Measurements from ENCODE around the gene MTERF2. TPM values are rescaled to one million over a fixed set of nuclear protein-coding genes. Genes with fewer than 3 reads are reported as not detected.

Gene MTERF2, protein sequence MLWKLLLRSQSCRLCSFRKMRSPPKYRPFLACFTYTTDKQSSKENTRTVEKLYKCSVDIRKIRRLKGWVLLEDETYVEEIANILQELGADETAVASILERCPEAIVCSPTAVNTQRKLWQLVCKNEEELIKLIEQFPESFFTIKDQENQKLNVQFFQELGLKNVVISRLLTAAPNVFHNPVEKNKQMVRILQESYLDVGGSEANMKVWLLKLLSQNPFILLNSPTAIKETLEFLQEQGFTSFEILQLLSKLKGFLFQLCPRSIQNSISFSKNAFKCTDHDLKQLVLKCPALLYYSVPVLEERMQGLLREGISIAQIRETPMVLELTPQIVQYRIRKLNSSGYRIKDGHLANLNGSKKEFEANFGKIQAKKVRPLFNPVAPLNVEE
- total RNA-seq: 10 to 100 TPM in 1 of 2 donors, 1 to 10 TPM in 1; 9.3 to 11.6 TPM

DNA sequence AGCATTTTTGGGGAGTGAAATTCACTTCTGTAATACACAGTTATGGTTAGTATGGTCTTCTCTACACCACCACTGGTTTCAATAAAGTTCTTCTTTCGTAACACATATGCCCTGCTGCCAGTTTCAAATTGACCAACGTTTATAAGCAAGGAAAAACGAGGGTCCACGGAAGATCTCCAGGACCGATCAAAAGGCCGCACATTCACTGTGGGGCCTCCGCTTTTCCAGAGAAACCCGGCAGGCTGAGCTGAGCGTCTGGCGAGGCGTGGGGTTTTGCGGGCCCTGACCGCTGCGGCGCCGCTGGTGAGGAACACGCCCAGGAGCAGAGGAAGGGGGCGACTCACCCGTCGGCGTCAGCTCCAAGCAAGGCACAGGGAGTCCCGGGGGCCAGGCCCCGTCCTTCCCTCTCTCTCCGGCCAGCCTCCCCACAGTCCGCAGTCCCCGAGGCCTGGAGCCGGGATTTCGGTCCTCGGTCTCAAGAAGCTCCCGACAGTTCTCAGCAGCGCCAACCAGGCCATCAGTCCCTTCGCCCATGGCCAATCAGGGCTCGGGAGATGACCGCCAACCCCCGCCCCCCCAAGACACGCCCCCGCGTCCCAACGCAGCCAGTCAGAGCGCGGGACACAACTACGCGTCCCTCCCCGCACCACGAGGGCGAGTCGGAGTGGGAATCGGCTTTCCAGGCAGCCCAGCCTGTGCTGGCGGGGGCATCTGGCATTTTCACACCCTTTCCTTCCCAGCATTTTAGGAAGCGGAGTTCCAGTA, at the start of gene MTERF2:
MTERF2 (minus strand) TSS at position 522 of the 765 bp plus-strand sequence. CDS start 8,432 bp downstream, outside the sequence.
- DNase-seq: peak; percentile 93
- Histone ChIP-seq H3K4me1 (peaks cover 7% of the 10 kb centered on the region), H3K4me3 (peak within 1 kb of the TSS; percentile 66), H3K27me3 (no peaks in the 10 kb centered on the region), H3K9ac (ENCODE audit: low read depth in 2 of 2, low read length in 2 of 2) (peak within 1 kb of the TSS; percentile 86 to 89), H3K27ac (peak within 1 kb of the TSS; percentile 72), H3K9me3 (no peaks in the 10 kb centered on the region), H3K36me3 (no peaks in the 10 kb centered on the region)
- intact Hi-C loops (cut with DNase I): no loop called here
- TF ChIP-seq, protein P1, sequence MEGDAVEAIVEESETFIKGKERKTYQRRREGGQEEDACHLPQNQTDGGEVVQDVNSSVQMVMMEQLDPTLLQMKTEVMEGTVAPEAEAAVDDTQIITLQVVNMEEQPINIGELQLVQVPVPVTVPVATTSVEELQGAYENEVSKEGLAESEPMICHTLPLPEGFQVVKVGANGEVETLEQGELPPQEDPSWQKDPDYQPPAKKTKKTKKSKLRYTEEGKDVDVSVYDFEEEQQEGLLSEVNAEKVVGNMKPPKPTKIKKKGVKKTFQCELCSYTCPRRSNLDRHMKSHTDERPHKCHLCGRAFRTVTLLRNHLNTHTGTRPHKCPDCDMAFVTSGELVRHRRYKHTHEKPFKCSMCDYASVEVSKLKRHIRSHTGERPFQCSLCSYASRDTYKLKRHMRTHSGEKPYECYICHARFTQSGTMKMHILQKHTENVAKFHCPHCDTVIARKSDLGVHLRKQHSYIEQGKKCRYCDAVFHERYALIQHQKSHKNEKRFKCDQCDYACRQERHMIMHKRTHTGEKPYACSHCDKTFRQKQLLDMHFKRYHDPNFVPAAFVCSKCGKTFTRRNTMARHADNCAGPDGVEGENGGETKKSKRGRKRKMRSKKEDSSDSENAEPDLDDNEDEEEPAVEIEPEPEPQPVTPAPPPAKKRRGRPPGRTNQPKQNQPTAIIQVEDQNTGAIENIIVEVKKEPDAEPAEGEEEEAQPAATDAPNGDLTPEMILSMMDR (IDR thresholded peaks at IDR 0.05): no peak

- Histone ChIP-seq H3K9ac (ENCODE audit: low read depth in 2 of 2, low read length in 2 of 2) (no peak overlapping the region), H3K27ac (no peak overlapping the region), H3K36me3 (no peaks in the 10 kb centered on the region), H3K4me1 (no peaks in the 10 kb centered on the region), H3K27me3 (no peaks in the 10 kb centered on the region), H3K9me3 (no peaks in the 10 kb centered on the region), H3K4me3 (no peak overlapping the region)
- intact Hi-C loops (cut with DNase I): no loop called here
- TF ChIP-seq, protein P1 (IDR thresholded peaks at IDR 0.05): no peak
- DNase-seq: no peak
Observed at GRCh38 chr12:107035733-107036132, 48.8 kb upstream of the MTERF2 start.

DNA sequence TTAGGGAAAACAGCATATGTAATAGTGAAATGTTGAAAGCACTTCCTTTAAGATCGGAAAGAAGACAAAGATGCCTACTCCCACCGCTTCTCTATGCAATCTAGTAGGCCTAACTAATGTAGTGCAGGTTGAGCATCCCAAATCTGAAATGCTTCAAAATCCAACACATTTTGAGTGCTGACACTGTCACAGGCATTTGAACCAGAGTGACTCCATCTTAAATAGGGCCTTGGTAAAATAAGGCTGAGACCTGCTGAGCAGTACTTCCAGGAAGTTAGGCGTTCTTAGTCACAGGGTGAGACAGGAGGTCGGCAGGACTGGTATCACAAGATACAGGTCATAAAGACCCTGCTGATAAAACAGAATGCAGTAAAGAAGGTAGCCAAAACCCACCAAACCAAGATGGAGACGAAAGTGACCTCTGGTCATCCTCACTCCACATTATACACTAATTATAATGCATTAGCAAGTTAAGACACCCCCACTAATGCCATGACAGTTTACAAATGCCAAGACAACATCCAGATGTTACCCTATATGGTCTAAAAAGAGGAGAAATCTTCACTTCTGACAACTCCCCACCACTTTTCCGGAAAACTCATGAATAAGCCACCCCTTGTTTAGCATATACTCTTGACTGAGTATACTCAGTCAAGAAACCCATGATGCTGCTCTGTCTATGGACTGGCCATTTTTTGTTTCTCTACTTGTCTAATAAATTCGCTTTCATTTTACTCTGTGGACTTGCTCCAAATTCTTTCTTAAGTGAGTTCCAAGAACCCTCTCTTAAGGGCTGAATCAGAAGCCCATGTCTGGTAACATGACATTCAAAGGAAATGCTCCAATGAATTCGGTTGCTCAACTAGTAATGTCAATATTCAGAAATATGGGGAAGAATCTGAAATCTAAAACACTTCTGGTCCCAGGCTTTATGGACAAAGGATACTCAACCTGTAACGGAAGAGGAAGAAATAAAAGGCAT, 47.1 kb upstream of the MTERF2 start:
- Histone ChIP-seq H3K9me3 (no peaks in the 10 kb centered on the region), H3K27me3 (no peaks in the 10 kb centered on the region), H3K4me1 (no peaks in the 10 kb centered on the region), H3K36me3 (no peaks in the 10 kb centered on the region), H3K27ac (no peak overlapping the region), H3K9ac (ENCODE audit: low read depth in 2 of 2, low read length in 2 of 2) (no peak overlapping the region), H3K4me3 (no peak overlapping the region)
- TF ChIP-seq, protein P1 (IDR thresholded peaks at IDR 0.05): no peak
- intact Hi-C loops (cut with DNase I): no loop called here
- no peak for DNase-seq

GRCh38 chr12:107032266-107032665, 45.3 kb upstream of the MTERF2 start:
- TF ChIP-seq, protein P1 (IDR thresholded peaks at IDR 0.05): no peak
- no peak overlapping the region for H3K9ac ChIP-seq (ENCODE audit: low read depth in 2 of 2, low read length in 2 of 2)

GRCh38 chr12:107031061-107031460, 44.1 kb upstream of the MTERF2 start:
- no peak overlapping the region for H3K9ac ChIP-seq (ENCODE audit: low read depth in 2 of 2, low read length in 2 of 2)
- no peak for DNase-seq
- no peaks in the 10 kb centered on the region for H3K36me3 ChIP-seq
- H3K4me3 ChIP-seq: no peak overlapping the region
- no peaks in the 10 kb centered on the region for H3K27me3 ChIP-seq
- no peak overlapping the region for H3K27ac ChIP-seq
- peaks cover 5% of the 10 kb centered on the region for H3K4me1 ChIP-seq
- intact Hi-C loops (cut with DNase I): no loop called here
- no peaks in the 10 kb centered on the region for H3K9me3 ChIP-seq
- TF ChIP-seq, protein P1 (IDR thresholded peaks at IDR 0.05): no peak

More at GRCh38 chr12:107032266-107032665, 45.3 kb upstream of the MTERF2 start:
- no peak for DNase-seq
- H3K4me3 ChIP-seq: no peak overlapping the region
- H3K4me1 ChIP-seq: peaks cover 5% of the 10 kb centered on the region
- no peak overlapping the region for H3K27ac ChIP-seq
- intact Hi-C loops (cut with DNase I): no loop called here
- H3K36me3 ChIP-seq: no peaks in the 10 kb centered on the region
- H3K27me3 ChIP-seq: no peaks in the 10 kb centered on the region
- no peaks in the 10 kb centered on the region for H3K9me3 ChIP-seq

Data from colonic mucosa (tissue), 4 donors.